Colonic mucosa (tissue), 4 donors: ENCODE results near the gene SULT1B1. TPM values are rescaled to one million over a fixed set of nuclear protein-coding genes. Genes with fewer than 3 reads are reported as not detected.

Experiments
- DNase-seq: peaks from one replicate; pipeline ENCODE4 v3.0.0-alpha.2; 2020
- H3K27ac ChIP-seq: fragments of 200-600 bp; one replicate; pipeline ENCODE4 v1.8.0; 2021
- H3K27me3 ChIP-seq: fragments of 200-600 bp; one replicate; pipeline ENCODE4 v1.8.0; 2021
- H3K36me3 ChIP-seq: fragments of 200-600 bp; one replicate; pipeline ENCODE4 v1.8.0; 2021
- H3K4me1 ChIP-seq: fragments of 200-600 bp; one replicate; pipeline ENCODE4 v1.8.0; 2021; ENCODE audit warnings: mild to moderate bottlenecking
- H3K4me3 ChIP-seq: fragments of 200-600 bp; one replicate; pipeline ENCODE4 v1.8.0; 2021
- H3K9ac ChIP-seq, 2 donors: one replicate each; pipeline ENCODE4 v1.7.0; 2013; ENCODE audit warnings: control low read depth in 2 of 2, low read depth in 2 of 2, low read length in 2 of 2
- H3K9me3 ChIP-seq: fragments of 200-600 bp; one replicate; pipeline ENCODE4 v1.8.0; 2021
- CTCF ChIP-seq: fragments of 200-600 bp; IDR thresholded peaks from one replicate; pipeline ENCODE4 v1.8.0; 2022; ENCODE audit warnings: antibody characterized with exemption, mild to moderate bottlenecking
- intact Hi-C: fragments of 100-400 bp; cut with DNase I; formaldehyde crosslinking; loops from one replicate; pipeline ENCODE4 v1.14.1; 2022
- total RNA-seq, 2 donors: library from RNA; stranded (reverse); fragmentation: NEBNext Ultra II Directional in 1 of 2; extraction: Animal tissue kit (Norgen Biotek cat#: 25700) in 1 of 2; gene quantifications; one replicate each; pipeline ENCODE4 v1.2.1, GENCODE V29; 2021
- donor health status: healthy.
- donor health status: DM: no; HTN: no; CAD: no.
- donor health status: DM: no; HTN: no; CAD: no.

The SULT1B1 gene
- total RNA-seq, 2 donors from 2014 or later = 129 to 323 TPM

- H3K4me1 ChIP-seq = no peaks in the 10 kb centered on the region
- intact Hi-C loops = no loop called here
Measured at GRCh38 chr4:69727426-69727825, 33.0 kb downstream of the SULT1B1 start.

GRCh38 chr4:69726971-69727370 is 33.4 kb downstream of the SULT1B1 start:
- H3K36me3 ChIP-seq = no peaks in the 10 kb centered on the region
- H3K9ac ChIP-seq = no peak overlapping the region
- no peak overlapping the region for H3K4me3 ChIP-seq
- no peaks in the 10 kb centered on the region for H3K27me3 ChIP-seq
- intact Hi-C loops = no loop called here
- H3K27ac ChIP-seq = no peak overlapping the region
- no peaks in the 10 kb centered on the region for H3K9me3 ChIP-seq
- no peaks in the 10 kb centered on the region for H3K4me1 ChIP-seq
- no peak for TF ChIP-seq CTCF
- no peak for DNase-seq

More at GRCh38 chr4:69727426-69727825, 33.0 kb downstream of the SULT1B1 start:
- Histone ChIP-seq H3K4me3 (no peak overlapping the region), H3K27me3 (no peaks in the 10 kb centered on the region), H3K9me3 (no peaks in the 10 kb centered on the region), H3K27ac (no peak overlapping the region), H3K9ac (no peak overlapping the region), H3K36me3 (no peaks in the 10 kb centered on the region)
- no peak for TF ChIP-seq CTCF
- no peak for DNase-seq

GRCh38 chr4:69718396-69719271 is 41.8 kb downstream of the SULT1B1 start:
- H3K9me3 ChIP-seq = no peaks in the 10 kb centered on the region
- H3K27ac ChIP-seq = no peak overlapping the region
- no peak for TF ChIP-seq CTCF
- no peak for DNase-seq
- intact Hi-C loops = no loop called here
- no peaks in the 10 kb centered on the region for H3K27me3 ChIP-seq
- H3K4me3 ChIP-seq = no peak overlapping the region
- H3K36me3 ChIP-seq = no peaks in the 10 kb centered on the region
- H3K4me1 ChIP-seq = no peaks in the 10 kb centered on the region
- H3K9ac ChIP-seq = no peak overlapping the region

GRCh38 chr4:69717778-69718177 is 42.6 kb downstream of the SULT1B1 start:
- TF ChIP-seq CTCF = no peak
- Histone ChIP-seq H3K27ac (no peak overlapping the region), H3K36me3 (no peaks in the 10 kb centered on the region), H3K9me3 (no peaks in the 10 kb centered on the region), H3K4me1 (no peaks in the 10 kb centered on the region), H3K4me3 (no peak overlapping the region), H3K27me3 (no peaks in the 10 kb centered on the region), H3K9ac (no peak overlapping the region)
- no peak for DNase-seq
- intact Hi-C loops = no loop called here

- no peaks in the 10 kb centered on the region for H3K27me3 ChIP-seq
Measured at GRCh38 chr4:69716654-69717053, 43.8 kb downstream of the SULT1B1 start.

More at GRCh38 chr4:69716654-69717053, 43.8 kb downstream of the SULT1B1 start:
- H3K36me3 ChIP-seq = no peaks in the 10 kb centered on the region
- H3K9ac ChIP-seq = no peak overlapping the region
- no peak overlapping the region for H3K4me3 ChIP-seq
- H3K4me1 ChIP-seq = no peaks in the 10 kb centered on the region
- no peaks in the 10 kb centered on the region for H3K9me3 ChIP-seq
- DNase-seq = no peak
- no peak overlapping the region for H3K27ac ChIP-seq
- intact Hi-C loops = no loop called here
- TF ChIP-seq CTCF = no peak
